Lung (tissue), 12 donors: Measurements from ENCODE around the gene CFAP221. TPM values are rescaled to one million over a fixed set of nuclear protein-coding genes. Genes with fewer than 3 reads are reported as not detected.
A peak's percentile ranks its signal among the peaks of the same experiment; 100 is the strongest.

Experiments used
- ATAC-seq: fragments of 200-7000 bp; cut with Tn5 transposase; one replicate; pipeline ENCODE4 v1.9.1; 2020; ENCODE audit warnings: moderate number of reproducible peaks; ENCODE audit not compliant: insufficient read depth, low FRiP score
- DNase-seq, 3 donors: peaks; one replicate each; pipeline ENCODE4 v3.0.0-alpha.2; 2013 to 2017
- H3K27ac ChIP-seq, 2 donors: one replicate each; pipeline ENCODE4 v1.5.1; 2013; ENCODE audit warnings: mild to moderate bottlenecking in 2 of 2, moderate library complexity in 2 of 2, control low read depth in 1 of 2, inconsistent platforms in 1 of 2, low read depth in 1 of 2, low read length in 1 of 2
- H3K27me3 ChIP-seq, 3 donors: one replicate each; pipeline ENCODE4 v1.5.1; 2013; ENCODE audit warnings: low read length in 2 of 3; ENCODE audit not compliant: control insufficient read depth in 3 of 3, insufficient read depth in 3 of 3
- H3K36me3 ChIP-seq, 4 donors: one replicate each; pipeline ENCODE4 v1.5.1; 2013; ENCODE audit warnings: low read length in 4 of 4, mild to moderate bottlenecking in 1 of 4, moderate library complexity in 1 of 4; ENCODE audit not compliant: control insufficient read depth in 4 of 4, insufficient read depth in 4 of 4
- H3K4me1 ChIP-seq, 5 donors: one replicate each; pipeline ENCODE4 v1.5.1; 2013; ENCODE audit warnings: low read length in 5 of 5, mild to moderate bottlenecking in 2 of 5, moderate library complexity in 1 of 5; ENCODE audit not compliant: control insufficient read depth in 5 of 5, insufficient read depth in 5 of 5
- H3K4me3 ChIP-seq: one replicate; pipeline ENCODE4 v1.5.1; 2013; ENCODE audit warnings: mild to moderate bottlenecking, control low read depth, moderate library complexity
- H3K9ac ChIP-seq, 2 donors: one replicate each; pipeline ENCODE4 v1.5.1; 2013; ENCODE audit warnings: low read length in 2 of 2, control low read depth in 1 of 2; ENCODE audit not compliant: insufficient read depth in 1 of 2
- H3K9me3 ChIP-seq, 4 donors: one replicate each; pipeline ENCODE4 v1.5.1; 2013; ENCODE audit warnings: low read length in 3 of 4, mild to moderate bottlenecking in 1 of 4, moderate library complexity in 1 of 4; ENCODE audit not compliant: control insufficient read depth in 4 of 4, insufficient read depth in 3 of 4
- WGBS, 2 donors: extraction: QIAGEN DNeasy Blood & Tissue Kit; methylation state at CpG; one replicate each; pipeline ENCODE4 v1.1.7; 2013; 5-methylcytosine and 5-hydroxymethylcytosine counted together
- polyA plus RNA-seq, 2 donors: library from polyadenylated mRNA; stranded (reverse); fragments of 200-250 nt; gene quantifications; one replicate each; pipeline ENCODE4 v1.2.1, GENCODE V29; 2013
- total RNA-seq, 2 donors: library from RNA; depleted of rRNA in 1 of 2; stranded (reverse); fragments of >200 nt in 1 of 2; gene quantifications; one replicate each; pipeline ENCODE4 v1.2.1, GENCODE V29; 2014 to 2021
- TF ChIP-seq, protein P1 (sequence below): IDR thresholded peaks from 2 replicates; pipeline ENCODE4 v1.5.1; 2012; ENCODE audit warnings: mild to moderate bottlenecking; ENCODE audit errors: control extremely low read depth, extremely low read depth
- donor health status: control.
- donor health status: control.
- donor health status: Bipolar disorder and iron deficiency.
- donor health status: healthy.
- donor health status: DM: yes; HTN: yes; CAD: no.

CFAP221 gene
- total and polyA plus RNA-seq, 4 donors = 8.6 to 63.5 (median 29.3) TPM

DNA sequence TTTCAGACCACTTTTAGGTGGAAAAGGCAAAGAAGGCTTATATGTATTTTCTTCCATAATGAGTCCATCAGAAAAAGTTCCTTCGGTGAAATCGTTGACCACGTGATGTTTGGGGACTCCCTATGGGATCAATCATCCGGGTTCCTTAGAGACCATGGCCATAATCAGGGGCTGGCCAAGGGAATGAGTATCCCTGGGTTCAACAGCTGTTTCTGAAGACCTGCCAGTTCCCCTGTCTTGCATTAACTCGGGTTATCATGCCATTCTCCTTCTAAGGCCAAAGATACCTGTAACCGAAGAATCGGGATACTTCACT lies 116.1 kb downstream of the CFAP221 start:
- Histone ChIP-seq H3K9ac (no peak overlapping the region), H3K4me1 (peaks cover 0 to 5% (median 0%) of the 10 kb centered on the region in 5 donors), H3K4me3 (no peak overlapping the region), H3K27me3 (no peaks in the 10 kb centered on the region), H3K27ac (no peak overlapping the region), H3K9me3 (no peaks in the 10 kb centered on the region), H3K36me3 (no peaks in the 10 kb centered on the region)
- ATAC-seq (no peak), DNase-seq (no peak)
- 52 to 69% methylated on average over 7 of the region's 7 CpGs for WGBS, 2 donors
- TF ChIP-seq, protein P1, sequence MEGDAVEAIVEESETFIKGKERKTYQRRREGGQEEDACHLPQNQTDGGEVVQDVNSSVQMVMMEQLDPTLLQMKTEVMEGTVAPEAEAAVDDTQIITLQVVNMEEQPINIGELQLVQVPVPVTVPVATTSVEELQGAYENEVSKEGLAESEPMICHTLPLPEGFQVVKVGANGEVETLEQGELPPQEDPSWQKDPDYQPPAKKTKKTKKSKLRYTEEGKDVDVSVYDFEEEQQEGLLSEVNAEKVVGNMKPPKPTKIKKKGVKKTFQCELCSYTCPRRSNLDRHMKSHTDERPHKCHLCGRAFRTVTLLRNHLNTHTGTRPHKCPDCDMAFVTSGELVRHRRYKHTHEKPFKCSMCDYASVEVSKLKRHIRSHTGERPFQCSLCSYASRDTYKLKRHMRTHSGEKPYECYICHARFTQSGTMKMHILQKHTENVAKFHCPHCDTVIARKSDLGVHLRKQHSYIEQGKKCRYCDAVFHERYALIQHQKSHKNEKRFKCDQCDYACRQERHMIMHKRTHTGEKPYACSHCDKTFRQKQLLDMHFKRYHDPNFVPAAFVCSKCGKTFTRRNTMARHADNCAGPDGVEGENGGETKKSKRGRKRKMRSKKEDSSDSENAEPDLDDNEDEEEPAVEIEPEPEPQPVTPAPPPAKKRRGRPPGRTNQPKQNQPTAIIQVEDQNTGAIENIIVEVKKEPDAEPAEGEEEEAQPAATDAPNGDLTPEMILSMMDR = no peak

DNA sequence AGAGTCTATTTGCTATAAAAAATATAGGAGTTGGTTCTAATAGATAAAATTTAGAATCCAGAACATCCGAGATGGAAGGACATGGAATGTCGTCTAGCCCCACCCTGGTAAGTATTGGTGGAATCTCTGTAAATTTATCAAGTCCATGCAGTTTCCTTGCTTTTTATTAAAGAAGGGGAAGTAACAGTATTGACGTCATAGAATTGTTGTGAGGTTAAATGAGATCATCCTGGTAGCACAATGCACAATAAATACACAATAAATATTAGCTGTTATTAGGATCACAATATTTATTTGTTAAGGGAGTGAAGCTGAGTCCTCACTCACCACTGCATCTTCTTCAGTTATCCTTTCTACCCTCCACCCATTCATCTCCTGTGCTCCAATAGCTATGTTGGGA lies 118.0 kb downstream of the CFAP221 start:
- WGBS, 2 donors = 73 to 81% methylated on average over 3 of the region's 3 CpGs
- H3K4me3 ChIP-seq = no peak overlapping the region
- TF ChIP-seq, protein P1 = no peak
- no peaks in the 10 kb centered on the region for H3K9me3 ChIP-seq
- H3K27me3 ChIP-seq = no peaks in the 10 kb centered on the region
- H3K27ac ChIP-seq = no peak overlapping the region
- DNase-seq (no peak), ATAC-seq (no peak)
- H3K9ac ChIP-seq = no peak overlapping the region
- H3K36me3 ChIP-seq = no peaks in the 10 kb centered on the region
- peaks cover 0 to 1% (median 0%) of the 10 kb centered on the region in 5 donors for H3K4me1 ChIP-seq

DNA sequence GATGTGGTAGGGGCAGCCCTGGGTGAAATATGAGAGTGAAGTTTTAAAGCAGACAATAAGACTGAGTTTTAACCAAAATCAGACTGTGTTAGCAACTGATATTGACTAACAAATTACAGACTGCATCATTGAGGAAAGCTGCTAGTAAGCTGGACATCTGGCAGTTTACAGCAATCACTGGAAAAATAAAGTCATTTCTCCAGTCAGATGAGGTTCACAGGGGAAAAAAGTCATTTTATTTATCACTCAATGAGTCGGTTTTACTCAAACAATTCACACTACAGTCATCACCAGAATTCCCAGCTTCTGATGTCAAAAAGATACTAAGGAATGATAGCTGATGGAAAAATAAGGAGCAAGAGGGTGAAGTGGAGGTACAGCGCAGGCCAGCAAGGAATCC lies 124.3 kb downstream of the CFAP221 start:
- ATAC-seq (no peak), DNase-seq (no peak)
- no peaks in the 10 kb centered on the region for H3K9me3 ChIP-seq
- no peaks in the 10 kb centered on the region for H3K36me3 ChIP-seq
- TF ChIP-seq, protein P1 = no peak
- WGBS, 2 donors = 72 to 79% methylated on average over 2 of the region's 2 CpGs
- no peaks in the 10 kb centered on the region for H3K27me3 ChIP-seq
- no peak overlapping the region for H3K4me3 ChIP-seq
- no peak overlapping the region for H3K9ac ChIP-seq
- H3K27ac ChIP-seq = no peak overlapping the region
- H3K4me1 ChIP-seq = peaks cover 0 to 9% (median 2%) of the 10 kb centered on the region in 5 donors

DNA sequence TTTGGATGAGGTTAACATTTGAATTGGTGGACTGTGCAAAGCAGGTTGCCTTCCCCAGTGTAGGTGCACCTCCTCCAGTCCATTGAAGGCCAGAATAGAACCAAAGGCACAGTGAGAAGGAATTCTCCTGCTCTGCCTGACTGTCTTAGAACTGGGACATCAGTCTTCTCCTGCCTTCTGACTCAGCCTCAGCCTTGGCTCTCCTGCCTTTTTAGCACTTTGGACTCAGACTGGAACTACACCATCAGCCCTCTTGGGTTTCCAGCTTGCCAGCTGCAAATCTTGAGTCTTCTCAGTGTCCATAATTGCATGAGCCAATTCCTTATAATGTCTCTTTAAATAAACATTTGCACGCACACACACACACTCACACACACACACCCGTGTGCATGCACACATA lies 126.8 kb downstream of the CFAP221 start:
- no peak overlapping the region for H3K9ac ChIP-seq
- TF ChIP-seq, protein P1 = no peak
- no peak overlapping the region for H3K27ac ChIP-seq
- WGBS, 2 donors = 72 to 85% methylated on average over 2 of the region's 2 CpGs
- H3K4me3 ChIP-seq = no peak overlapping the region
- no peak for ATAC-seq
- H3K36me3 ChIP-seq = no peaks in the 10 kb centered on the region
- peaks cover 0 to 9% (median 6%) of the 10 kb centered on the region in 5 donors for H3K4me1 ChIP-seq
- DNase-seq = peak in 1 of 3 donors; percentile 9
- H3K27me3 ChIP-seq = no peaks in the 10 kb centered on the region
- no peaks in the 10 kb centered on the region for H3K9me3 ChIP-seq
